Epithelial cell of esophagus (primary cell): Measurements from ENCODE around the gene CR1L.
"Not testable (repeated sequence)": the region's sequence is repeated elsewhere in the genome, so short reads cannot be mapped to it uniquely, and the experiment has no call there.

Experiments
- DNase-seq: peaks from one replicate; pipeline ENCODE4 v3.0.0; 2010; ENCODE audit warnings: low read depth
- H3K4me3 ChIP-seq: 2 replicates; pipeline ENCODE4 v1.5.1; 2011; ENCODE audit warnings: mild to moderate bottlenecking, low read length, control low read depth
- CTCF ChIP-seq: IDR thresholded peaks from 2 replicates; pipeline ENCODE4 v1.5.1; 2011; ENCODE audit warnings: low read depth, mild to moderate bottlenecking, low read length, control low read depth, inconsistent platforms; ENCODE audit not compliant: insufficient read depth; ENCODE audit errors: missing control alignments

Gene CR1L

GRCh38 chr1:207745839-207746767 lies 101.2 kb downstream of the CR1L start:
- DNase-seq: no peak
- H3K4me3 ChIP-seq: no peak overlapping the region
- no peak for TF ChIP-seq CTCF

DNA sequence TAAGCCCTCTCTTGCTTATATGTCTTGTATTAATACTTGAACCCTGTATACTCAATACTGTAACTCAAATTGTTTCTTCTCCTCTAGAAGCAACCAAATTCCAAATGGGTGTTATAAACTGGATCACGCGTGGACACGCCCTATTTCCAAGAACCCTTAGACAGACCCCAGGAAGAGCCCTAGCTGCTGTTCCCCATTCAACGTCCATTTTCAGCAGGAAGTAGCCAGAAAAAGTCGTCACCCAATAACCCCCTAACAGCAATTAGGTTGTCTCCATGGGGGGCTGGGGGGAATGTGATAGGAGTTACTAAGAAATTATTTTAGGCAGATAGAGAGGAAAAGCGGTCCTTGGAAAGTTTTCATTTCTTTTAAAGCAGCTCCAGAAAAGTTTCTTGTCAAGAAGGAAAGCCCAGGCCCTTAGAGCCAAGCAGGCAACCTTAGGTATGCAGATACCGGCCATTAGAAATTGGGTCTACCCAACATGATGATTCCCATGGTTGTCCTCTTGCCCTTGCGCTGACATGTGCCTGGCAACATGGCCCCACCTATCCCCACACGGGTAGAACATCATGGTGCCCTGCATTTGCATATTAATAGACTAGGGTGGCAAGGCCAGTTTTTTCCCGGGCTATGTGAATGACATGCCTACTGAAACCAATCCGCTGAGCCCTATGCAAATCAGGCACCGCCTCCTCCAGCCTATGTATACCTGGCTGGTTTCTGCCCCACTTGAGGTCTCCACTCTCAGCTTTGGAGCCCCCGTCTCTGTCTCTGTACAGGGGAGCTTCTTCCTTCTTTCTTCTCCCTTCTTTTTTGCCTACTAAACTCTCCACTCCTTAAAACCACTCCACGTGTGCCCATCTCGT lies 102.9 kb downstream of the CR1L start:
- TF ChIP-seq CTCF: no peak
- H3K4me3 ChIP-seq: no peak overlapping the region
- DNase-seq: no peak

GRCh38 chr1:207748737-207749528 lies 104.0 kb downstream of the CR1L start:
- TF ChIP-seq CTCF: no peak
- peak; percentile 70 for DNase-seq
- H3K4me3 ChIP-seq: no peak overlapping the region

GRCh38 chr1:207750631-207751305 lies 105.8 kb downstream of the CR1L start:
- H3K4me3 ChIP-seq: peak overlapping the region; percentile 91
- DNase-seq: peak; percentile 43

DNA sequence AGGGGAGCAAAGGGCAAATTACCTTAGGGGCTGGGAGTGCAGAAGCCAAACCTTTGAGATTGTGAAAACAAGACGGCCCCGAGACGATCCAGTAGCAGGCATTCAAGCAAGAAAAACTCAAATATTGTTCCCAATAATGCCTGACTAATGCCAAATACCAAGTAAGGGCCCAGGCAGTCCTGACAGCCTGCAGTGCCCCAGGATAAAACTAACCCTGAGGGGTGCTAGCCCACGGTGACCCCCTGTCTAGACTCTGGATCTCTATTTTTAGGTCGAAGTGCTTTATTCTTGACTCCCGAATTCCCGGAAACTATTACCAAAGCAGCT lies 106.5 kb downstream of the CR1L start:
- H3K4me3 ChIP-seq: peak overlapping the region; percentile 91
- not testable (repeated sequence) for DNase-seq

More at GRCh38 chr1:207750631-207751305, 105.8 kb downstream of the CR1L start:
- TF ChIP-seq CTCF: no peak

GRCh38 chr1:207751790-207752455 lies 107.0 kb downstream of the CR1L start, which contains the start of gene CD46:
TSS of gene CD46 (plus strand) at chr1:207752054. CDS start at chr1:207752213, 159 bp downstream.
- H3K4me3 ChIP-seq: peak within 1 kb of the TSS; percentile 91
- no peak for TF ChIP-seq CTCF
- DNase-seq: peak; percentile 97
